NCI-H1105 treated with DMSO at 0.1 percent for 48 hours (cell line): ENCODE results near the gene TMEM236.

Experiments
- DNase-seq: peaks from one replicate; lab custom pipeline; 2025; lab: John Stamatoyannopoulos, UW

Gene TMEM236

GRCh38 chr10:17820943-17821342 lies 68.9 kb downstream of the TMEM236 start:
- no peak for DNase-seq

GRCh38 chr10:17821893-17822292 lies 69.9 kb downstream of the TMEM236 start:
- no peak for DNase-seq

GRCh38 chr10:17831341-17831740 lies 79.3 kb downstream of the TMEM236 start:
- no peak for DNase-seq

- DNase-seq: no peak
Observed at GRCh38 chr10:17831896-17832295, 79.9 kb downstream of the TMEM236 start.

- DNase-seq: no peak
Observed at GRCh38 chr10:17833656-17834055, 81.7 kb downstream of the TMEM236 start.

- no peak for DNase-seq
Observed at GRCh38 chr10:17835688-17836087, 83.7 kb downstream of the TMEM236 start.

GRCh38 chr10:17836942-17837341 lies 84.9 kb downstream of the TMEM236 start:
- DNase-seq: no peak

GRCh38 chr10:17838080-17838648 lies 86.2 kb downstream of the TMEM236 start:
- no peak for DNase-seq

GRCh38 chr10:17841050-17841449 lies 89.0 kb downstream of the TMEM236 start:
- DNase-seq: no peak

- no peak for DNase-seq
Observed at GRCh38 chr10:17842641-17843040, 90.6 kb downstream of the TMEM236 start.

- peak; percentile 3 for DNase-seq
Observed at GRCh38 chr10:17847585-17848296, 95.7 kb downstream of the TMEM236 start.

- no peak for DNase-seq
Observed at GRCh38 chr10:17848646-17849045, 96.6 kb downstream of the TMEM236 start.
